ENCODE data around the gene ITFG1. TPM values are rescaled to one million over a fixed set of nuclear protein-coding genes. Genes with fewer than 3 reads are reported as not detected.

The ITFG1 gene
- total and polyA plus RNA-seq, 2 of the 13 experiments (the other 11 are each of a cell fraction or from before 2014, with no cell fraction given) = 74.5 to 150 TPM

- TF ChIP-seq ZGPAT (CRISPR knock-in tag; IDR thresholded peaks at IDR 0.05) (no peak), MAFF (IDR thresholded peaks at IDR 0.05; ENCODE audit: low read depth, low read length) (no peak), HCFC1 (IDR thresholded peaks at IDR 0.05; ENCODE audit: low read depth, low read length) (no peak), ZNF773 (CRISPR knock-in tag; IDR thresholded peaks at IDR 0.05; ENCODE audit: borderline replicate concordance) (no peak)
Measured at GRCh38 chr16:47230296-47230695, 230.6 kb downstream of the ITFG1 start (continued).

- in situ Hi-C loops (cut with HindIII; ENCODE audit: extremely low pct_ligation_motif_present, low pct_unique_long_range_greater_than_20kb) = no loop called here
Measured at GRCh38 chr16:47229053-47230050, 231.5 kb downstream of the ITFG1 start.

More at GRCh38 chr16:47229053-47230050, 231.5 kb downstream of the ITFG1 start:
- no peaks in the 10 kb centered on the region for H4K20me1 ChIP-seq (ENCODE audit: insufficient read depth, low read length)
- CTCF ChIA-PET (ENCODE audit: low intra/inter-chr PET ratio, low total read pairs) = no interaction called here
- H3K79me2 ChIP-seq (ENCODE audit: insufficient read depth, low read length) = no peaks in the 10 kb centered on the region
- no peaks in the 10 kb centered on the region for H3K4me1 ChIP-seq (ENCODE audit: insufficient read depth, low read length)
- H3K9ac ChIP-seq (ENCODE audit: insufficient read depth, low read depth, low read length) = no peak overlapping the region
- WGBS (ENCODE audit: low lambda C conversion rate) = 91% methylated on average over 7 of the region's 7 CpGs
- DNase-seq (ENCODE audit: low spot score) (no peak), FAIRE-seq (no peak), ATAC-seq (no peak)
- peaks cover 0 to 2% of the 10 kb centered on the region in 2 experiments; a peak in 3 of 5 replicates for H3K36me3 ChIP-seq (replicated peaks in 1 of 2; ENCODE audit: control insufficient read depth in 1 of 2, insufficient read depth in 2 of 2, low read length in 2 of 2)
- no peaks in the 10 kb centered on the region for H3K9me3 ChIP-seq (ENCODE audit: low read length)
- POLR2A ChIA-PET = no interaction called here
- no peak overlapping the region for H2AFZ ChIP-seq (ENCODE audit: low read length)
- no TSS peak for BruUV-seq (replicated peaks)
- H3K4me3 ChIP-seq (replicated peaks in 1 of 3; ENCODE audit: insufficient read depth in 1 of 3, low read depth in 2 of 3, low read length in 3 of 3) = no peak overlapping the region
- H3K27me3 ChIP-seq (ENCODE audit: control insufficient read depth in 1 of 2, insufficient read depth in 2 of 2, low read length in 2 of 2) = no peaks in the 10 kb centered on the region
- intact Hi-C loops (cut with micrococcal nuclease; ENCODE audit: unreplicated experiment) = no loop called here
- H3K4me2 ChIP-seq (ENCODE audit: low read depth, low read length) = no peak overlapping the region
- no peak overlapping the region for H3K27ac ChIP-seq (ENCODE audit: extremely low read length, insufficient read depth, low read length)
- TF ChIP-seq MXD3 (CRISPR knock-in tag; IDR thresholded peaks at IDR 0.05) = no peak
- TF ChIP-seq, protein P1, sequence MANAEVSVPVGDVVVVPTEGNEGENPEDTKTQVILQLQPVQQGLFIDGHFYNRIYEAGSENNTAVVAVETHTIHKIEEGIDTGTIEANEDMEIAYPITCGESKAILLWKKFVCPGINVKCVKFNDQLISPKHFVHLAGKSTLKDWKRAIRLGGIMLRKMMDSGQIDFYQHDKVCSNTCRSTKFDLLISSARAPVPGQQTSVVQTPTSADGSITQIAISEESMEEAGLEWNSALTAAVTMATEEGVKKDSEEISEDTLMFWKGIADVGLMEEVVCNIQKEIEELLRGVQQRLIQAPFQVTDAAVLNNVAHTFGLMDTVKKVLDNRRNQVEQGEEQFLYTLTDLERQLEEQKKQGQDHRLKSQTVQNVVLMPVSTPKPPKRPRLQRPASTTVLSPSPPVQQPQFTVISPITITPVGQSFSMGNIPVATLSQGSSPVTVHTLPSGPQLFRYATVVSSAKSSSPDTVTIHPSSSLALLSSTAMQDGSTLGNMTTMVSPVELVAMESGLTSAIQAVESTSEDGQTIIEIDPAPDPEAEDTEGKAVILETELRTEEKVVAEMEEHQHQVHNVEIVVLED (CRISPR knock-in tag; IDR thresholded peaks at IDR 0.05; ENCODE audit: borderline replicate concordance) = no peak
- no peak for TF ChIP-seq FLYWCH1 (CRISPR knock-in tag; IDR thresholded peaks at IDR 0.05)
- TF ChIP-seq ZMYM2 (CRISPR knock-in tag; IDR thresholded peaks at IDR 0.05) = no peak
- TF ChIP-seq ZFX (CRISPR knock-in tag; IDR thresholded peaks at IDR 0.05; ENCODE audit: low read depth) = no peak
- no peak for TF ChIP-seq HMGXB3 (CRISPR knock-in tag; IDR thresholded peaks at IDR 0.05; ENCODE audit: borderline replicate concordance)

All from HepG2 (cell line).